ENCODE data around the gene RIMS4. TPM values are rescaled to one million over a fixed set of nuclear protein-coding genes. Genes with fewer than 3 reads are reported as not detected.

Gene RIMS4
- polyA plus RNA-seq, 3 donors, result 0.37 to 1.0 (median 0.70) TPM

- no peak for DNase-seq
These were observed 107.6 kb downstream of the RIMS4 start for GRCh38 chr20:44702776-44703175.

- DNase-seq, result no peak
These were observed 108.5 kb downstream of the RIMS4 start for GRCh38 chr20:44701858-44702256.

Other genes starting within 250 kb of the RIMS4 start
- 10 to 100 TPM; 62.9 to 69.9 (median 67.1) TPM for gene PKIG, start 228.0 kb downstream of the RIMS4 start, polyA plus RNA-seq (ENCODE audit: insufficient read length in 3 of 3)
- 1 to 10 TPM; 4.5 to 9.1 (median 5.7) TPM for gene ADA, start 158.8 kb downstream of the RIMS4 start, polyA plus RNA-seq (ENCODE audit: insufficient read length in 3 of 3)
- gene CCN5, start 95.2 kb downstream of the RIMS4 start, polyA plus RNA-seq (ENCODE audit: insufficient read length in 3 of 3), result under 1 TPM; 0.10 to 0.22 (median 0.13) TPM
- gene KCNK15, start 64.7 kb downstream of the RIMS4 start, polyA plus RNA-seq (ENCODE audit: insufficient read length in 3 of 3), result under 1 TPM in 2 of 3 donors, not detected in 1; 0.09 TPM
- gene YWHAB, start 75.2 kb upstream of the RIMS4 start, polyA plus RNA-seq (ENCODE audit: insufficient read length in 3 of 3), result 100 to 1,000 TPM; 192 to 213 (median 197) TPM
- 100 to 1,000 TPM in 1 of 3 donors, 10 to 100 TPM in 2; 44.8 to 112 (median 94.8) TPM for gene PABPC1L, start 99.5 kb upstream of the RIMS4 start, polyA plus RNA-seq (ENCODE audit: insufficient read length in 3 of 3)
- 10 to 100 TPM; 38.7 to 43.0 (median 41.7) TPM for gene TOMM34, start 149.9 kb upstream of the RIMS4 start, polyA plus RNA-seq (ENCODE audit: insufficient read length in 3 of 3)
- 10 to 100 TPM; 14.8 to 20.7 (median 20.5) TPM for gene STK4, start 156.0 kb upstream of the RIMS4 start, polyA plus RNA-seq (ENCODE audit: insufficient read length in 3 of 3)

All from renal pelvis (tissue), 4 donors.